Umbilical cord (tissue), 2 donors: ENCODE measurements around the gene SCAMP2. TPM values are rescaled to one million over a fixed set of nuclear protein-coding genes. Genes with fewer than 3 reads are reported as not detected.
"Not testable (repeated sequence)": the region's sequence is repeated elsewhere in the genome, so short reads cannot be mapped to it uniquely, and the experiment has no call there.

Experiments used
- DNase-seq: peaks from one replicate; pipeline ENCODE4 v3.0.0-alpha.2; 2015; ENCODE audit warnings: low spot score
- total RNA-seq: library from RNA; depleted of rRNA; stranded (reverse); fragments of >200 nt; gene quantifications from one replicate; pipeline ENCODE4 v1.2.3, GENCODE V29; 2014; ENCODE audit warnings: low replicate concordance; ENCODE audit not compliant: insufficient read depth

Gene SCAMP2
- 19.0 TPM for total RNA-seq

- DNase-seq: peak; percentile 99
Observed at GRCh38 chr15:74873036-74873755, at the start of gene SCAMP2. Gene SCAMP2 (minus strand): TSS chr15:74873365. CDS start chr15:74873255, 110 bp downstream.

- no peak for DNase-seq
Observed at GRCh38 chr15:74920456-74920855, 47.3 kb upstream of the SCAMP2 start.

- DNase-seq: no peak
Observed at GRCh38 chr15:74917676-74918075, 44.5 kb upstream of the SCAMP2 start.

GRCh38 chr15:74913799-74914198, 40.6 kb upstream of the SCAMP2 start:
- DNase-seq: not testable (repeated sequence)

- DNase-seq: no peak
Observed at GRCh38 chr15:74913041-74913440, 39.9 kb upstream of the SCAMP2 start.

- DNase-seq: no peak
Observed at GRCh38 chr15:74908635-74909034, 35.5 kb upstream of the SCAMP2 start.

GRCh38 chr15:74907163-74907870, 34.2 kb upstream of the SCAMP2 start:
- no peak for DNase-seq

- peak; percentile 96 for DNase-seq
Observed at GRCh38 chr15:74906450-74907162, 33.4 kb upstream of the SCAMP2 start, which contains the start of gene FAM219B. Gene FAM219B (minus strand): TSS chr15:74906851. CDS start chr15:74906800, 51 bp downstream.

- peak; percentile 49 for DNase-seq
Observed at GRCh38 chr15:74906067-74906449, 32.9 kb upstream of the SCAMP2 start.

- no peak for DNase-seq
Observed at GRCh38 chr15:74904190-74904805, 31.1 kb upstream of the SCAMP2 start.

GRCh38 chr15:74903676-74904075, 30.5 kb upstream of the SCAMP2 start:
- no peak for DNase-seq

GRCh38 chr15:74902295-74903075, 29.3 kb upstream of the SCAMP2 start:
- DNase-seq: no peak

GRCh38 chr15:74901612-74902063, 28.5 kb upstream of the SCAMP2 start:
- peak; percentile 62 for DNase-seq

GRCh38 chr15:74897300-74897701, 24.1 kb upstream of the SCAMP2 start:
- DNase-seq: no peak

- DNase-seq: no peak
Observed at GRCh38 chr15:74896316-74896715, 23.2 kb upstream of the SCAMP2 start.

- no peak for DNase-seq
Observed at GRCh38 chr15:74895830-74896229, 22.7 kb upstream of the SCAMP2 start.

GRCh38 chr15:74894383-74894782, 21.2 kb upstream of the SCAMP2 start:
- DNase-seq: not testable (repeated sequence)

GRCh38 chr15:74893627-74894026, 20.5 kb upstream of the SCAMP2 start:
- no peak for DNase-seq

GRCh38 chr15:74892931-74893330, 19.8 kb upstream of the SCAMP2 start:
- DNase-seq: no peak

GRCh38 chr15:74892313-74892712, 19.1 kb upstream of the SCAMP2 start:
- DNase-seq: no peak

GRCh38 chr15:74891469-74891868, 18.3 kb upstream of the SCAMP2 start:
- DNase-seq: no peak
